Smooth muscle cell (in vitro differentiated cells): Measurements from ENCODE around the gene TRHDE. TPM values are rescaled to one million over a fixed set of nuclear protein-coding genes. Genes with fewer than 3 reads are reported as not detected.

Experiments used
- DNase-seq: peaks from one replicate; lab custom pipeline; 2025; ENCODE audit not compliant: unreplicated experiment; lab: John Stamatoyannopoulos, UW
- H2AFZ ChIP-seq: fragments of 200-600 bp; sonication (generic); 2 replicates; pipeline ENCODE4 v1.6.0; 2016; ENCODE audit warnings: antibody characterized with exemption, low read depth, mild to moderate bottlenecking
- H3F3A ChIP-seq: fragments of 200-600 bp; sonication (generic); 2 replicates; pipeline ENCODE4 v1.6.0; 2017; ENCODE audit warnings: antibody characterized with exemption, low read depth
- H3K27ac ChIP-seq: fragments of 200-600 bp; sonication (generic); 2 replicates; pipeline ENCODE4 v1.5.1; 2016; ENCODE audit warnings: low read depth, mild to moderate bottlenecking
- H3K27me3 ChIP-seq: fragments of 200-600 bp; sonication (generic); 2 replicates; pipeline ENCODE4 v1.6.1; 2016; ENCODE audit warnings: low read depth, mild to moderate bottlenecking
- H3K36me3 ChIP-seq: fragments of 200-600 bp; sonication (generic); 2 replicates; pipeline ENCODE4 v1.5.1; 2016; ENCODE audit warnings: low read depth
- H3K4me1 ChIP-seq: fragments of 200-600 bp; sonication (generic); 2 replicates; pipeline ENCODE4 v1.5.1; 2016; ENCODE audit warnings: low read depth
- H3K4me2 ChIP-seq: fragments of 200-600 bp; sonication (generic); 2 replicates; pipeline ENCODE4 v1.6.0; 2016; ENCODE audit warnings: mild to moderate bottlenecking
- H3K4me3 ChIP-seq: fragments of 200-600 bp; sonication (generic); 2 replicates; pipeline ENCODE4 v1.5.1; 2016; ENCODE audit warnings: mild to moderate bottlenecking
- H3K79me2 ChIP-seq: fragments of 200-600 bp; sonication (generic); 2 replicates; pipeline ENCODE4 v1.6.0; 2016; ENCODE audit warnings: low read depth, mild to moderate bottlenecking
- H3K9ac ChIP-seq: fragments of 200-600 bp; sonication (generic); 2 replicates; pipeline ENCODE4 v1.6.0; 2016; ENCODE audit warnings: low read depth
- H3K9me3 ChIP-seq: fragments of 200-600 bp; sonication (generic); replicated peaks from 2 replicates; pipeline ENCODE4 v1.5.1; 2016; ENCODE audit warnings: low read depth
- H4K20me1 ChIP-seq: fragments of 200-600 bp; sonication (generic); 2 replicates; pipeline ENCODE4 v1.6.0; 2016; ENCODE audit warnings: low read depth
- CTCF ChIP-seq: fragments of 200-600 bp; sonication (generic); IDR thresholded peaks from 2 replicates; pipeline ENCODE4 v1.5.1; 2017; ENCODE audit warnings: borderline replicate concordance, mild to moderate bottlenecking, antibody characterized with exemption; ENCODE audit not compliant: insufficient read depth, poor library complexity, severe bottlenecking
- WGBS: methylation state at CpG from one replicate; pipeline ENCODE4 v1.1.7; 2016; ENCODE audit warnings: low lambda C conversion rate; 5-methylcytosine and 5-hydroxymethylcytosine counted together
- polyA plus RNA-seq: library from polyadenylated mRNA; unstranded; fragments of >200 nt; fragmentation: Nextera tagmentation; extraction: Ambion mirVana; gene quantifications from 2 replicates; pipeline ENCODE4 v1.2.1, GENCODE V29; 2016
- total RNA-seq: library from RNA; depleted of rRNA; stranded (reverse); fragments of >200 nt; gene quantifications from 2 replicates; pipeline ENCODE4 v1.2.3, GENCODE V29; 2014

The TRHDE gene
- total and polyA plus RNA-seq, 2 experiments from 2014 or later, result 0.32 to 0.81 TPM

- Histone ChIP-seq H2AFZ (no peak overlapping the region), H3K9ac (no peak overlapping the region), H3K36me3 (no peaks in the 10 kb centered on the region), H3K4me1 (no peaks in the 10 kb centered on the region), H3F3A (no peaks in the 10 kb centered on the region), H3K4me2 (no peak overlapping the region), H3K27ac (no peak overlapping the region), H3K79me2 (no peaks in the 10 kb centered on the region), H4K20me1 (no peaks in the 10 kb centered on the region), H3K9me3 (no peaks in the 10 kb centered on the region), H3K4me3 (no peak overlapping the region), H3K27me3 (peaks cover 7% of the 10 kb centered on the region)
- WGBS, result 70% methylated on average over 1 of the region's 1 CpG
- TF ChIP-seq CTCF, result no peak
- DNase-seq, result no peak
Measured at GRCh38 chr12:72540811-72541210, 268.6 kb downstream of the TRHDE start.

- no peak for DNase-seq
- Histone ChIP-seq H3F3A (no peaks in the 10 kb centered on the region), H3K4me2 (no peak overlapping the region), H3K27me3 (peaks cover 7% of the 10 kb centered on the region), H3K9me3 (no peaks in the 10 kb centered on the region), H3K4me1 (no peaks in the 10 kb centered on the region), H2AFZ (no peak overlapping the region), H3K27ac (no peak overlapping the region), H3K79me2 (no peaks in the 10 kb centered on the region), H3K36me3 (no peaks in the 10 kb centered on the region), H4K20me1 (no peaks in the 10 kb centered on the region), H3K4me3 (no peak overlapping the region), H3K9ac (no peak overlapping the region)
- no peak for TF ChIP-seq CTCF
- WGBS, result 62% methylated on average over 2 of the region's 2 CpGs
Measured at GRCh38 chr12:72543777-72544467, 271.8 kb downstream of the TRHDE start.

GRCh38 chr12:72546106-72546505 is 273.9 kb downstream of the TRHDE start:
- no peaks in the 10 kb centered on the region for H3K79me2 ChIP-seq
- no peaks in the 10 kb centered on the region for H3K9me3 ChIP-seq
- no peak overlapping the region for H3K9ac ChIP-seq
- H3K27me3 ChIP-seq, result peaks cover 7% of the 10 kb centered on the region
- H4K20me1 ChIP-seq, result no peaks in the 10 kb centered on the region
- no peak for TF ChIP-seq CTCF
- no peak overlapping the region for H3K4me3 ChIP-seq
- H3K27ac ChIP-seq, result no peak overlapping the region
- 93% methylated on average over 1 of the region's 1 CpG for WGBS
- H3F3A ChIP-seq, result no peaks in the 10 kb centered on the region
- no peak overlapping the region for H2AFZ ChIP-seq
- H3K36me3 ChIP-seq, result no peaks in the 10 kb centered on the region
- H3K4me2 ChIP-seq, result no peak overlapping the region
- no peak for DNase-seq
- no peaks in the 10 kb centered on the region for H3K4me1 ChIP-seq

- H3K9me3 ChIP-seq, result no peaks in the 10 kb centered on the region
- H3K79me2 ChIP-seq, result no peaks in the 10 kb centered on the region
- H3K4me1 ChIP-seq, result no peaks in the 10 kb centered on the region
- H3K36me3 ChIP-seq, result no peaks in the 10 kb centered on the region
- H3K4me3 ChIP-seq, result no peak overlapping the region
- H3K27ac ChIP-seq, result no peak overlapping the region
- no peaks in the 10 kb centered on the region for H3F3A ChIP-seq
- TF ChIP-seq CTCF, result no peak
- peaks cover 7% of the 10 kb centered on the region for H3K27me3 ChIP-seq
- H3K4me2 ChIP-seq, result no peak overlapping the region
- H3K9ac ChIP-seq, result no peak overlapping the region
- H2AFZ ChIP-seq, result no peak overlapping the region
- H4K20me1 ChIP-seq, result no peaks in the 10 kb centered on the region
- no peak for DNase-seq
Measured at GRCh38 chr12:72547573-72547972, 275.4 kb downstream of the TRHDE start.
